Activated CD4-positive, CD25-positive, alpha-beta regulatory T cell treated with anti-CD3 and anti-CD28 coated beads, Interleukin-2, amount 50 U/mL, for 16 hours (primary cell): Measurements from ENCODE around the gene COMT.
A peak's percentile ranks its signal among the peaks of the same experiment; 100 is the strongest.

ENCODE experiments used
- DNase-seq: peaks from one replicate; pipeline ENCODE4 v3.0.0-alpha.2; 2020; ENCODE audit warnings: low read depth, low spot score

Gene COMT

GRCh38 chr22:20011123-20011992 is 69.8 kb downstream of the COMT start:
- no peak for DNase-seq

GRCh38 chr22:20011993-20012740 is 70.6 kb downstream of the COMT start:
- DNase-seq = no peak

GRCh38 chr22:20012741-20013331 is 71.3 kb downstream of the COMT start:
- no peak for DNase-seq

DNA sequence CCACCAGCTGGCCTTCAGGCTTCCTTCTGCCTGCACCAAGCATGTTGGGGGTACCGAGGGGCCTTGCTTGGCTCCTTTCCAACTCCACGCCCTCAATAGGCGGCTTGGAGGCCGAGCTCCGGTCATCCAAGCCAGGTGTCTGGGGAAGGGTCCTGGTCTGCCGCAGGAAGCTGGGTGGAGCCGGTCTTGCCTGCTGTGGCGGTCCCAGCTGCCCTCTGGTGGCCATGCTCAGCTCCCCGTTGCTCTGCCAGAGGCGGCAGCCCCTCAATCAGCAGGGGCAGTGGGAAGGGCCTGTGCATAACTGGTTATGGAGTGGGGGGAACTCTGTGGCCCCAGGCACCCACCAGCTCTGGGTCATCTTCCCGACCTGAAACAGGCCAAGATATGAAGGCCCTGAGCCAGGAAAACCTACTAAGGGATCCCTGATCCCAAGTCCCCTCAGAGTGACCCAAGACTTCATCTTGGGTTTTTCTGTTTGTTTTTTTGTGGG is 71.9 kb downstream of the COMT start:
- DNase-seq = no peak

DNA sequence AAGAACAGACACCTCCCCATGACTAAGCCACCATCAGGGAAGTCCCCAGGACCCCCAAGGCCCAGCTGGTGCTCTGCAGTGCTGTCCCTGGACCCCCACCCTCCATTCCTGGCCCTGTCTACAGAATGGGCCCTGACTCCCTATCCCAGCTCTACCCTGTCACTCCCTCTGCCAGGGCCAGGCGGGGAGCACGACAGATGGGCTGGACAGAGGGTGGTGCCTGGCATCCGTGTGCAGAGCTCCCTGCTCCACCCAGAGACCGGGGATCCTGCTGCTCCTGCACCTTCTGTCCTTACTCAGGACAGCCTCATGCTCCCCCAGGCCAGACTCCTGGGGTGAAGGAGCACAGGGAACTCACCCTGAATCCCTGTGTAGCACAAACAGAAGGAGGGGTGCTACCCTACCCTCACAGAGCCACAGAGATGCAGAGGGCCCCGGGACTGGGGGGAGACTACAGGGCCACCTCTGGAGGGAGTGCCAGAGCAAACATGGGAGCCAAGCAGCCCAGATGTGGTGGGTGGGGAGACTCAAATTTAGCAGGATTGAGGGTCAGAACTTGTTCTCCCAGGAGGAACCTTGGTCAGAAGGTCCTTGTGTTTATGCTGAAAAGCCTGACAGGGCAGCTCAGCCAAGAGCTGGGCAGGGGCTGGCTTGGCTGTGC is 73.1 kb downstream of the COMT start:
- no peak for DNase-seq

DNA sequence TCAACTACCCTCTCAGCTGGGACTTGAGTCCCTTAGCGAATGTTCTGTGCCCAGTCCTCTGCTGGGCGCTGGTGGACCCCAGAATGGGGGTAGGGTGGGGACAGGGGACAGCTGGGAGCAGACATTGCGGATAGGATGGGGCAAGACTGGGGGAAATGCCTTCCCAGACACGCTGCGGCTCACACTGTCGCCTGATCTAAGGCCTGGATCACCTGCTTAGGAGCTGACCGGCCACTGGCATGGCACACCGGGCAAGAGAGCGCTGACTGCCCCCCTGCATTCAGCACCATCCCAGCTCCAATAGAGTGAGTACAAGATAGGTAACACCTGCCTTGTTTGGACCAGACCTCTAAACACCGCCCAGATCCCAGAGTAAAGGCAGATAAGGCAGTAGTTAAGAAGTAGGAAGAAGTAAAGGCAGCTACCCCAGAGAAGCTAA is 73.6 kb downstream of the COMT start:
- no peak for DNase-seq

DNA sequence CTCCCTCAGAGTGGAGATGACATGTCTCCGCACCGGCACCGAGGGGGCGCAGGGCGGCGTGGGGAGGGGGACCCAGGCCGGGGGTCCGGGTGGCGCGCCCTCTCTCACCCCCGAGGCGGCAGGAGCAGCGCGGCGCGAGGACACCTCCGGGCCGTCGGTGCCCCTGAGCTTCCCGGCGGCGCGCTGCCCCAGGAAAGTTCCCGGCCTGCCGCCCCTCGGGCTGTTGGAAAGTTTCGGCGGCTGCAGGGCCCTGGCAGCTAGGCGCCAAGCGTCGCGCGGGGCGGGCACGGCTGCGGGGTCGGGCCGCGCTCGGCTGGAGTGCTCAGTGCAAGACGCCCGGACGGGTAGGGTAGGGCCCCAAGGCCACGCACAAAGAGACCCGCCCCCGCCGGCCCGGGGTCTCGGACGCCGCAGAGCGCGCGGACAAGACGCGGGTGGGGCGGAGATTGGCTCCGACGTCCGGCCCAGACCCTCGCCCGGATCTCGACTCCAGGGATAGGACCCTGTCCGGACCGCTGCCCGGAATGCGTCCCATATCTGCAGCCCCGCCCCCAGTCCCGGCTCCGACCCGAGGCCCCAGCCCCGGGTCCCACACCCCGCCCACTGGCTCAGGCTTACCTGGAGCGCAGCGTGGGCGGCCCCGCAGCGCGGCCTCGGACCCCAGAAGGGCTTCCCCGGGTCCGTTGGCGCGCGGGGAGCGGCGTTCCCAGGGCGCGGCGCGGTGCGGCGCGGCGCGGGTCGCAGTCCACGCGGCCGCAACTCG is 74.6 kb downstream of the COMT start:
- DNase-seq = no peak

- peak; percentile 80 for DNase-seq
Observed at GRCh38 chr22:20016734-20017621, 75.4 kb downstream of the COMT start, which contains the start of gene ARVCF. Gene ARVCF (minus strand): TSS chr22:20016823. CDS start chr22:19990794, 26,029 bp downstream.

DNA sequence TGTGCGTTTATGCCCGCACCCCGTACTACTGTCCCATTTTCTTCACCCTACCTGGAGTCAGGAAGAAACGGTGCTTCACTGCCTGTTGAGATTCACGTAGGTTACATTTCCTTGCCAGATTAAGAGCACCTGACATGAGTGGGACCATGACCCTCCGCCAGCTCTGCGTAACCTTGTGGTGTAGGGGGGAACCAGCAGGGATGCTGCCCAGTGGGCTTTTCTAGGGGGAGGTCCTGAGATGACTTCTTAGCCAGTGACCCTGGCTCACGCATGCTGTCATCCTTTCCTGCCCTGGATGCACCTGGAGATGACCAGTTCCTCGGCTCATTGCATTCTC is 76.0 kb downstream of the COMT start:
- DNase-seq = no peak

DNA sequence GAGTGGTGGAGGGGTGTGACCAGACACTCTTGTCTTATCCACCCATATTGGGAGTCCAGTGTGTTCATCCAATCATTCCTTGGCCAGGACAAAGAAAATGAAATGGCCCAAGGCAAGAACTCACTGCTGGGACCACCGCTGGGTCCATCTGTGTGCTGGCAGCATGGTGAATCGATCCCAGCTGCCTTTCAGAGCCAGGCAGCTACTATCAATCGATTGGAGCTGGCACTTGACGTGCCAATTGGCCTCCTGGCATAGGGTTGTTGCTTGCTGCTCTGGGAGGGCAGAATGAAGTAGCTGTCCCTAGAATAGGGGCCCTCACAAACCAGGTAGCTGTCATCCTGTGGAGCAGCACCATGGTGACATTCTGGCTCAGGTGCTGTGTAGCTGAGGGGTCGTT is 76.4 kb downstream of the COMT start:
- DNase-seq = no peak
